ENCODE measurements around the gene SOX18.
"Not testable (repeated sequence)": the region's sequence is repeated elsewhere in the genome, so short reads cannot be mapped to it uniquely, and the experiment has no call there.

The SOX18 gene

DNA sequence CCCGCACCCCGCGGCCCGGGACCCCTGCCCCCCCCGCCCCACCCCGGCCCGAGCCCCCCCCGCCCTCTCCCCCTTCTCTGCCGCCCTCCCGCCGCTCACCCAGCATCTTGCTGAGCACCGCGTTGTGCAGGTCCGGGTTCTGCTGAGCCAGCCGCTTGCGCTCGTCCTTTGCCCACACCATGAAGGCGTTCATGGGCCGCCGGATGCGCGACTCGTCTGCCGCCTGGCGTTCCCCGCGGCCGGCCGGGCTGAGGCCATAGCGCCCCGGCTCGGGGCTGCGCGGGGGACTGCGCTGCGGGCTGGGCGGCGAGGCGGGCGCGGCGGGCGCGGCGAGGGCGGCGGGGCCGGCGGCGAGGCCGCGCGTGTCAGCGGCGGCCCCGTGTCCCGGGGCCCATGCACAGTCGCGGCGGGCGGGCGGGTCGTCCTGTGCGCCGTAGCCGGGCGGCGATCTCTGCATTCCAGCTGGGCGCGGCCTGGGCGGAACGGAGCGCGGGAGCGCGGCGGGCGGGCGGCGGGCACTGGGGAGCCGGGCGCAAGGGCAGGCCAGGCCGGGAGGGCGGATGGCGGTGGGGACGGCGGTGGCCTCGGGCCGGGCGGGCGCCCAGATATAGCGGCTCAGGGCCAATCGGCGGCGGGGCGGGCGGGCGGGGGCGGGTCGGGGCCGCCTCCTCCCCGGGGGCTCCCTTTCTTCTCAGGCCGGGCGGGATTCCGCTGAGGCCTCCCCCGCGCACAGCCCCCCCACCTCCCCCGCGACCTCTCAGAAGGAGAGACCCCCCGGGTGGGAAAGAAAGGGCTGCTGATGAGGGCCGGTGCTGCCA lies at the start of gene SOX18:
TSS of gene SOX18 (minus strand) at position 580 of the 818 bp plus-strand sequence. CDS start at position 457, 123 bp downstream.
- peak; percentile 37 for DNase-seq

GRCh38 chr20:64098471-64099013 lies 49.1 kb upstream of the SOX18 start:
- DNase-seq, result no peak

DNA sequence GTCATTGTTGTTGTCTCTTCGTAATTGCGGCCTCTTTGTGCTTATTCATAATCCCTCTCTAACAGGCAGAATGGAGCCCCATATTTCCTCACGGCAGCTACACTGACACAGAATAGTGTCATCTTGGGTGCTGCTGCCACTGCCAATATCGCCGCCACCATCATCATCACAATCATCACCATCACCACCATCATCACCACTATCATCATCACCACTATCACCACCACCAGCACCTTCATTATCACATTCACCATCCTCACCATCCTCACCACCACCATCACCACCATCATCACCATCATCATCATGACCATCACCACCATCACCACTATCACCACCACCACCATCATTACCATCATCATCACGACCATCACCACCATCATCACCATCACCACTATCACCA lies 47.1 kb upstream of the SOX18 start:
- DNase-seq, result no peak

- no peak for DNase-seq
Observed at GRCh38 chr20:64095927-64096326, 46.5 kb upstream of the SOX18 start.

GRCh38 chr20:64095455-64095854 lies 46.0 kb upstream of the SOX18 start:
- DNase-seq, result no peak

GRCh38 chr20:64093013-64093503 lies 43.6 kb upstream of the SOX18 start:
- no peak for DNase-seq

- no peak for DNase-seq
Observed at GRCh38 chr20:64092258-64093012, 43.0 kb upstream of the SOX18 start.

- no peak for DNase-seq
Observed at GRCh38 chr20:64091770-64092169, 42.3 kb upstream of the SOX18 start.

- no peak for DNase-seq
Observed at GRCh38 chr20:64091340-64091739, 41.9 kb upstream of the SOX18 start.

DNA sequence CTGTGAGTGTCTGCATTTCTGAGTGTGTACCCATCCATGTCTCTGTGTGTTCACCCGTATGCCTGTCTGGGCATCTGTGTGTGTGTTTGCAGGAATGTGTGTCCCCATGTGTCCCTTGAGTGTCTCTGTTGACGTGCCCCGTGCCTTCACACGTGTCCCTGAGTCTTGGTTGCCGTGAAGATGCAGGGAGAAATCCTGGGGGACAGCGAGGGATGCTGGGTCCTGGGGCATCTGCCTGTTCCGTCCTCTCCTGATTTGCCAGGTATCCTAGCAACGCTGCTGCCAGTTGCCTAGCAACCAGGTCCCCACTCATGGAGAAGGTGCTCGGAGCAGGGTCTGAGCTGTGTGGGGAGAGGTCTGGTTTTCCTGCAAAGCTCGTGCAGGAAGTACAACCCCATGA lies 40.7 kb upstream of the SOX18 start:
- DNase-seq, result no peak

DNA sequence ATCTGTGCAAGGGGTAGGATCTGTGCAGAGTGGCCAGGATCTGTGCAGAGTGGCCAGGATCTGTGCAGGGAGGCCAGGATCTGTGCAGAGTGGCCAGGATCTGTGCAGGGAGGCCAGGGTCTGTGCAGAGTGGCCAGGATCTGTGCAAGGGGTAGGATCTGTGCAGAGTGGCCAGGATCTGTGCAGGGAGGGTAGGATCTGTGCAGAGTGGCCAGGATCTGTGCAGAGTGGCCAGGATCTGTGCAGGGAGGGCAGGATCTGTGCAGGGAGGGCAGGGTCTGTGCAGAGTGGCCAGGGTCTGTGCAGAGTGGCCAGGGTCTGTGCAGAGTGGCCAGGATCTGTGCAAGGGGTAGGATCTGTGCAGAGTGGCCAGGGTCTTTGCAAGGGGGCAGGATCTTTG lies 39.1 kb upstream of the SOX18 start:
- DNase-seq, result not testable (repeated sequence)

DNA sequence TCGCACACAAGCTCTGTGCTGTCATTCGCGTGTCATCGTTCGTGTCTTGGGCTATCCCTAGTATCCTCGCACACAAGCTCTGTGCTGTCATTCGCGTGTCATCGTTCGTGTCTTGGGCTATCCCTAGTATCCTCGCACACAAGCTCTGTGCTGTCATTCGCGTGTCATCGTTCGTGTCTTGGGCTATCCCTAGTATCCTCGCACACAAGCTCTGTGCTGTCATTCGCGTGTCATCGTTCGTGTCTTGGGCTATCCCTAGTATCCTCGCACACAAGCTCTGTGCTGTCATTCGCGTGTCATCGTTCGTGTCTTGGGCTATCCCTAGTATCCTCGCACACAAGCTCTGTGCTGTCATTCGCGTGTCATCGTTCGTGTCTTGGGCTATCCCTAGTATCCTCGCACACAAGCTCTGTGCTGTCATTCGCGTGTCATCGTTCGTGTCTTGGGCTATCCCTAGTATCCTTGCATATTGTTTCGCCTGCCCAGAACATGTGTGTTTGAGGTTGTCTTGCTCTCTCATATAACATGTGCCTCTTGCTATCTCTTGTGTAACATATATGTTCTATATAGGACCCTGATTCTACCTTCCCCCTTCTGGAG lies 37.9 kb upstream of the SOX18 start:
- not testable (repeated sequence) for DNase-seq

GRCh38 chr20:64086801-64087200 lies 37.4 kb upstream of the SOX18 start:
- no peak for DNase-seq

- no peak for DNase-seq
Observed at GRCh38 chr20:64084685-64085152, 35.3 kb upstream of the SOX18 start.

DNA sequence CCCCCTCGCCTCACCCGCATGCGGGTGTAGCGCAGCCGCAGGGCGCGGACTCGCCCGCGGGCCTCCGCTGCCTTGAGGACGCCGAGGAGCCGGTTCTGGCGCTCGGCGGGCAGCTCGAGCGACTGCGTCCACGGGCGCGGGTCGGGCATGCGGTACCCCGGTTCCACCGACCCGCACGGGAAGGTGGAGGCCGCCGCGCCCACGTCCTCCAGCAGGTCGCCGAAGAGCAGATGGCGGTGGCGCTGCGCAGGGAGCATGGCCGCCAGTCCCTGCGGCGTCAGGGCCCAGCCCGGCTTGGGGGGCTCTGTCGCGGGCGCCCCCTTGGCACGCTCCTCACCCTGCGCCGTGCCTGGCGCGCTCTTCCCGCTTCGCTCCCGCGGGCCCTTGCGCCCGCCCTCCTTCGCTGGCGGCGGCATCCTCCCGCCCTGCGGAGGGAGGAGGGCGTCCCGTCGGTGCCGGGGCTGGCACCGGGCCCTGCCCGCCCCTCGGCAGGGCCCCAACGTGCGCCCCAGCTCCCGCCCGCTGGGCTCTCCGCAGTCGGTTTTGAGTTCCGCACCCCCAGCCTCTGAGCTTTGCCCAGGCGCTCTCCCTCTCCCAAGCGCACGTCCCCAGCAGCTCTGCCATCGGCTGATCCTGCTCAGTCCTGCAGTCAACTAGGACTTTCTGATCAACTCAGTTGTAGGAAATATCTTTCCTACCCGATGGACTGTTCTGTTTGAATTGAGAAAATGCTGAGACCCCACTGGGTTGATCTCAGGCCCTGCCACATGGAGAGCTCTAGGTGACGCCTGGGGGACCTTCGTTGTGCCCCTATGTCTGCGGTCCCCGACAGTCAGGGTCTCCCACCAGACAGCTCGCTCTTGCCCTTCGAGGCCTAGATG lies 34.6 kb upstream of the SOX18 start, which contains the start of gene LKAAEAR1:
TSS of gene LKAAEAR1 (minus strand) at position 595 of the 881 bp plus-strand sequence. CDS start at position 416, 179 bp downstream.
- no peak for DNase-seq

DNA sequence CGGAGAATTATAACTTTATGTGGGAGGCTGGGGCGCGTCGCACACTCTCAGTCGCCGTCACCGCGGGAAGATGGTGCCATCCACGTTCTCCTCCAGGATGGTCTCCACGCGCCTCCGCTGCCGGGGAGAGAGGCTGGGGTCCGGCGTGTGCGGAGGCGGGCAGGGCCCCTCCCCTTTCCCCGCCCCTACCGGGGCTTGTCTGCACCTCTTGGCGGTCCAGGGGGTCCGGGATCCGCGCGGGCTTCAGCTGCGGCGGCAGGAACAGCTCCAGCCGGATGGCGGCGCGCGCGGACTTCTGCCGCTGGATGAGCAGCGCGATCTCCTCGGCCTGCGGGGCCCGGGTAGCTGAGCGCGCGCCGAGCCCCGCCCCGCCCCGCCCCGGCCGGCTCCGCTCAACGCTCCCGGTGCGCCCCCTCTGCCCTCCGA lies 34.0 kb upstream of the SOX18 start:
- DNase-seq, result peak; percentile 77

DNA sequence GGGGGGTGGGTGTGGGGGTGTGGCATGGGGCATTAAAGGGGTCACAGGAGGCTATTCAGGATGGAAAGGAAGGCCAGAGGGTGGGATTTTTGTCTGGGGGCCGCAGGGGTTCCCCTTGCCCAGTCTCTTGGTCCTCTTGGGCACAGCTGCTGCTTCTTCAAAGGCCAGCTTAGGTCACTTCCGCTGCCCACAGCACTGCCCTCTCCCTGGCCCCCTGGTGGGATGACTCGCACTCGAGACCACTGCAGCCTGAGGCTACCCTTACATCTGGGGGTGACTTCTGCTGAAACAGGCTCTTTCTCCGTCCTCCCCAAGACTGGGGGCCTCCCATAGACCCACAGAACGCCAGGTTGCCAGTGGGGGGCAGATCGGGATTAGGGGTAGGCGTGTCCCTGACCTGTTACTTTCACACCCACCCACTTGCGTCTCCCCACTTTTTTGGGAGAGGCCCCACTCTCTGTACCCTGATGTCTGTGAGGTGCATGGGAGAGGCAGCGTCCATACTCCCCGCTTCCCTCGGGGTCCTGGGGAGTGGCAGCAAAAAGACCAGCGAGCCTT lies 33.5 kb upstream of the SOX18 start:
- no peak for DNase-seq

DNA sequence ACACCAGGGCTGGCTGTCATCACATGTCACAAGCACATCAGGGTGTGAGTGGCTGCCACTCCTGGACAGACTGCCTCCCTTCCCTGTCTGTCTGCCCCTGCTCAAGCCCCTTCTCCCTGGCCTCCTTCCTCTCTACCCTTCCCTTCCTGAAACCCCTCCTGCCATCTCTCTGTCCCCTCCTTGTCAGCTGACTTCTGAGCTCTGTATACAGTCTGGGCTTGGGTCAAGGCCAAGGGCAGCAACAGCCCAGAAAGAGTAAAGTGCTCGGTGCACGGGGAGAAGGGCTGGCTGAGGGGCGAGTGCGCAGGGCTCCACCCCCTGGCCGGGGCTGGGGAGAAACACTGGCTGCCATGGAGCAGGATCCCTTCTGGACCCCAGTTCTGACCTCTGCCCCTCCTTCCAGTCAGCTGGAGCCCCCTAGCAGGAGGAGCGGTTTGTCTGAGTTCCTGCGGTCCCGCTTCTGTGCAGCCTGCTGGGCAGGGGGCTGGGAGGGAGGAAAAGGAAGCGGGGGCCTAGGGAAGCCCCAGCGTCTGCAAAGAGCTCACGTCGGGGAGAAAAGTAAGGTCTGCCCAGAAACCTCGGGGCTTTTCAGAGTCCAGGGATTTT lies 32.8 kb upstream of the SOX18 start:
- no peak for DNase-seq

- DNase-seq, result no peak
Observed at GRCh38 chr20:64081624-64081964, 32.2 kb upstream of the SOX18 start.

DNA sequence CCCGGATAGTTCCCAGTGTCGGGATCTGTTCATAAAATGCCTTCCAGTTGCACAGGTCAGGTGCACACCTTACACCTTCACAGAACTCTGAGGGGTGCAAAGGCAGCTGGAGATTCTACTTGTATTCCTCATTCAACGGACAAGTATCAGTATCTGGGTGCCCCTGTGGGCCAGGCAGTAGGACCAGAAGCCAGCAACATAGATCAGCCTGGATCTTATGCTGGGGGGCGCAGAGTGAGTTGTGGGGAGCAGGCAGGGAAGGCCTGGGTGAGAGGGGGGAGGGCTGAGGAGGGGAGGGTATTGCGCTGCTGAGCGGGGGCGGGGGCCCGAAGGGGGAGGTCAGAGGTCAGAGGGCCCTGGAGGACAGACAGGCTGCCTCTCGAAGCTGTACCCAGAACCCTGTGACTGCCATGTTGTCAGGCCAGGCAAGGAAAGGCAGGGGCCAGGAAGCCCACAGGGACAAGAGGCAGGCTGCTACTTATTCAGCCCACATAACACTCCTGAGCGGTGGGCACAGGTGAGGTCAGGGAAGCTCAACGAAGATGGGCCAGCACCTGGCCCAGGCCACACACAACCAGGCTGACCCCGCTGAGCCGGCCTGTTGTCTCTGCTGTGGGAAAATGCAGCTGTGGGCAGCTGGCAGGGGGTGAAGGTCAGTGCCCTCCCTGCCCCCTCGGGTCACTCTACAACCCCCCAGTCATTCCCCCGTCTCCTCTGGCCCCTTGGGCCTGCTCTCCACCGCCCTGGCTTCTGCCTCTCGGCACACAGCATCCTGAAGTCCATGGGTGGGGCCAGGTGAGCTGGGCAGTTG lies 31.6 kb upstream of the SOX18 start:
- no peak for DNase-seq
